A549 (cell line): ENCODE data around the gene FNIP1.
"Not testable (repeated sequence)": the region's sequence is repeated elsewhere in the genome, so short reads cannot be mapped to it uniquely, and the experiment has no call there.

Source experiments
- ESRRA ChIP-seq: fragments of 150-350 bp; IDR thresholded peaks from 2 replicates; pipeline ENCODE4 v1.6.1; 2014; ENCODE audit warnings: mild to moderate bottlenecking, low read length, borderline replicate concordance
- POLR2A ChIP-seq: IDR thresholded peaks from 2 replicates; pipeline ENCODE4 v1.6.1; 2012; ENCODE audit warnings: mild to moderate bottlenecking, low read length
- SMC3 ChIP-seq: fragments of >200 bp; sonication (Bioruptor Twin); formaldehyde crosslinking; IDR thresholded peaks from 3 replicates; pipeline ENCODE4 v1.6.1; 2018; ENCODE audit warnings: inconsistent platforms
- TF ChIP-seq, protein P1 (sequence below): fragments of >200 bp; sonication (Bioruptor Twin); formaldehyde crosslinking; IDR thresholded peaks from 3 replicates; pipeline ENCODE4 v1.5.1; 2016
- TF ChIP-seq, protein P2 (sequence below): fragments of 250-450 bp; sonication (Bioruptor Pico); IDR thresholded peaks from 2 replicates; pipeline ENCODE4 v1.5.0; 2021; ENCODE audit warnings: mild to moderate bottlenecking, moderate library complexity, borderline replicate concordance

DNA sequence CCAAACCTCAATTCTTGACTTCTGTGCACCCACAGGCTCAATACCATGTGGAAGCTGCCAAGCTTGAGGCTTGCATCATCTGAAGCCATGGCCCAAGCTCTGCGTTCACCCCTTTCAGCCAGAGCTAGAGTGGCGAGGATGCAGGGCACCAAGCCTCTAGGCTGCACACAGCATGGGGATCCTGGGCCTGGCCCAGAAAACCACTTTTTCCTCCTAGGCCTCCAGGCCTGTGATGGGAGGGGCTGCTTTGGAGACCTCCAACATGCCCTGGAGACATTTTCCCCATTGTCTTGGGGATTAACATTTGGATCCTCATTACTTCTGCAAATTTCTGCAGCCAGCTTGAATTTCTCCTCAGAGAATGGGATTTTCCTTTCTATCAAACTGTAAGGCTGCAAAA is 35.9 kb upstream of the FNIP1 start:
- TF ChIP-seq ESRRA, SMC3, POLR2A: not testable (repeated sequence)
- TF ChIP-seq, protein P1, sequence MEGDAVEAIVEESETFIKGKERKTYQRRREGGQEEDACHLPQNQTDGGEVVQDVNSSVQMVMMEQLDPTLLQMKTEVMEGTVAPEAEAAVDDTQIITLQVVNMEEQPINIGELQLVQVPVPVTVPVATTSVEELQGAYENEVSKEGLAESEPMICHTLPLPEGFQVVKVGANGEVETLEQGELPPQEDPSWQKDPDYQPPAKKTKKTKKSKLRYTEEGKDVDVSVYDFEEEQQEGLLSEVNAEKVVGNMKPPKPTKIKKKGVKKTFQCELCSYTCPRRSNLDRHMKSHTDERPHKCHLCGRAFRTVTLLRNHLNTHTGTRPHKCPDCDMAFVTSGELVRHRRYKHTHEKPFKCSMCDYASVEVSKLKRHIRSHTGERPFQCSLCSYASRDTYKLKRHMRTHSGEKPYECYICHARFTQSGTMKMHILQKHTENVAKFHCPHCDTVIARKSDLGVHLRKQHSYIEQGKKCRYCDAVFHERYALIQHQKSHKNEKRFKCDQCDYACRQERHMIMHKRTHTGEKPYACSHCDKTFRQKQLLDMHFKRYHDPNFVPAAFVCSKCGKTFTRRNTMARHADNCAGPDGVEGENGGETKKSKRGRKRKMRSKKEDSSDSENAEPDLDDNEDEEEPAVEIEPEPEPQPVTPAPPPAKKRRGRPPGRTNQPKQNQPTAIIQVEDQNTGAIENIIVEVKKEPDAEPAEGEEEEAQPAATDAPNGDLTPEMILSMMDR = not testable (repeated sequence)
- TF ChIP-seq, protein P2, sequence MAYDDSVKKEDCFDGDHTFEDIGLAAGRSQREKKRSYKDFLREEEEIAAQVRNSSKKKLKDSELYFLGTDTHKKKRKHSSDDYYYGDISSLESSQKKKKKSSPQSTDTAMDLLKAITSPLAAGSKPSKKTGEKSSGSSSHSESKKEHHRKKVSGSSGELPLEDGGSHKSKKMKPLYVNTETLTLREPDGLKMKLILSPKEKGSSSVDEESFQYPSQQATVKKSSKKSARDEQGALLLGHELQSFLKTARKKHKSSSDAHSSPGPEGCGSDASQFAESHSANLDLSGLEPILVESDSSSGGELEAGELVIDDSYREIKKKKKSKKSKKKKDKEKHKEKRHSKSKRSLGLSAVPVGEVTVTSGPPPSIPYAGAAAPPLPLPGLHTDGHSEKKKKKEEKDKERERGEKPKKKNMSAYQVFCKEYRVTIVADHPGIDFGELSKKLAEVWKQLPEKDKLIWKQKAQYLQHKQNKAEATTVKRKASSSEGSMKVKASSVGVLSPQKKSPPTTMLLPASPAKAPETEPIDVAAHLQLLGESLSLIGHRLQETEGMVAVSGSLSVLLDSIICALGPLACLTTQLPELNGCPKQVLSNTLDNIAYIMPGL (CRISPR knock-in tag) = not testable (repeated sequence)
